DMS53 treated with DMSO at 0.1 percent for 48 hours (cell line): ENCODE data around the gene GARNL3.

Source experiments
- DNase-seq: peaks from one replicate; lab custom pipeline; 2025; ENCODE audit not compliant: unreplicated experiment; lab: John Stamatoyannopoulos, UW

The GARNL3 gene

GRCh38 chr9:127347831-127348776 lies 83.5 kb downstream of the GARNL3 start:
- peak; percentile 72 for DNase-seq

DNA sequence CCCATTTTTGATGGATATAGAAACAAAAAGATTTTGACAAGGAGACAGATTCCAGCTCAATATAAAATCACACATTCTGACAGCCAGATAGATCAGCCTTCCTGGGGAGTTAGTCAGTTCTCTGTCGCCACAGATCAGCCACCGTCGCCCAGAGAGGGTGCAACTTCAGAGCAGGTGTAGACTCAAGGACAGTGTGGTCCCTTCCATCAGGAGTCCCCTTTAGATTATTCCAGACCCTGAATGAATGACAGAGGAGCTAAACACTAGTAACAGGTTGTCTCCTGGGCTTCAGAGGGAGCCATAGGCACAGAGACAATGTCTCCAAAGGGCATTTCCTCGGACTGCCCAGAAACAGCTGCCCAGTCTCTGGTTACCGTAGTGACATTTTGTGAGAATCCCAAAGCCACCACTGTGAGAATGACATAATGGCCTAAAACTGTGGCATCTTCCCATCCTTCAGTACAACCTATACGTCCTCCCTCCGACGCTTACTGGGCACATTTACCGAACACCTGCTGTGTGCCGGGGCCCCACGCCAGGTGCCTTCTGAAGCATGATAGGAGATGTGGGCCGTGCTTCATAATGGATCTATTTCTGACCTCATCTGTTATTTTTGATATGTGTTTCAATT lies 85.0 kb downstream of the GARNL3 start:
- DNase-seq: peak; percentile 58

- DNase-seq: peak; percentile 88
These were observed 86.9 kb downstream of the GARNL3 start for GRCh38 chr9:127351182-127352166.

GRCh38 chr9:127353882-127354281 lies 89.3 kb downstream of the GARNL3 start:
- no peak for DNase-seq

DNA sequence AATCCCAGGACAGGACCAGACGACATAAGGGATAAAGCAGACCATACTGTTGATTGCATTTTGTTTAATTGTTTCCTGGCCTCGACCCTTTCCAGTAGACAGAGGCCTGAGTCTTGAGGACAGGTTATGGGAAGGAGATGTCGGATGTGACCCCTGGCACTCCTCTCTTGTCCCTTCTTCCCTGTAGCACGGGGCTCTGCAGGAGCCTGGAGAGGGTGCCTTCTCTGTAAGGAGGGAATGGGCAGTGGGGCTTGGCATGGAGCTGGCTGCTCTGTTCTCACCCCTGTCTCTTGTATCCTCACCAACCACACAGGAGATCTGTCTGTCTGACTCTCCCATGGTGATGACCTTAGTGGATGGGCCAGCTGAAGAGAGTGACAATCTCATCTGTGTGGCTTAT lies 92.3 kb downstream of the GARNL3 start:
- DNase-seq: no peak

DNA sequence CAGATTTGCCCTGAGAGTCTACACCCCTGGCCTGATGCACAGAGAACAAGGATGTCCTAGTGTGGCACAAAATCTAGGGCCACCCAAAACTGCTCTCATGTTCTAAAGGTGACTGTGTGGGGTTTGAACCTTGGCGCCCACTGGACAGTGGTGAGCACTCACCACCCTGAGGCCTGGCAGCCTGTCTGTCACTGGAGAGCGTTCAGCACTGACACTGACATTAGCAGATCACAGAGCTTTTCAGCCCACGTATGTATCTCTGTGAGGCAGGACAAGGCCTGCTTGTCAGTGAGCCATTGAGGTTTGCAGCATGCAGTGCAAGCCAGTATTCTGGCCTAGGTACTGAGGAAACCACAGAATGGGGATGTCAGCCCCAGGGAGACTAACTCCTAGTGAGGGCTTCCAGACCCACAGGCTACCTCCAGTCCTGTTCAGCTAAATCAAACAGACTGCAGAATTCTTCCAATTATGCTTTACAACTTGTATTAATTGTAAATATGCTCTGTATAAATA lies 93.5 kb downstream of the GARNL3 start:
- DNase-seq: no peak

DNA sequence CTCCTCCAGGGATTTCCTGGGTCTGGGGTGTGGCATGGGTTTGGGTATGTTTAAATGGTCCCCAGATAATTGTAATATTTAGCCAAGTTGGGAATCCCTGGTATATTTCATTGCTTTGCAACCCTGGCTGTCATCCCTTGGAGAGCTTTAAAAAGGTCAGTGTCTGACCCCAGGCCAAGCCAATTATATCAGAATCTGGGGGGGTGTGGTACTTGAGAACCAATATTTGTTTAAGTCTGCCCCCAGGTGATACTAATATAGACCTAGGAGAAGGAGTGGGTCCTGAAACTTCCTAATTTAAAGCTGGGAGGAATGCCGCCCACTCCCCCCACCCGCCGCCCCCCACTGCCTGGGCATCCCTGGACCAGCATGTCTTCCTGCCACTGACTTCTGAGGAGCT lies 94.2 kb downstream of the GARNL3 start:
- no peak for DNase-seq

DNA sequence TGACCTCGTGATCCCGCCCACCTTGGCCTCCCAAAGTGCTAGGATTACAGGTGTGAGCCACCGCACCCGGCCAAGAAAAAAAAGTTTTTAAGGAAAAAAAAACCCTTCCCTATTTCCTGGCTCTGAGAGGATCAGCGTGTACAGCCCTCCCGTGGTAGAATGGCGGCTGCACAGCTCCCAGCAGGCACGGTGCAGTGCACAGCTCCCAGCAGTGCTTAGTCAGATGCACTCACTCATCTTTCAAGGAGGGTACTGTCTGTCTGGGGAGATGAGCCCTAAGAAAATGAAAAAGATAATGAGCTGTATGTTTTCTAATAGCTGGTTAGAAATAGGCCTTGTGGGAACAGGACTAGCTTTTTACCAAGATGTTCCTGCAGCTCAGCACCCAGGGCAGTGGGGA lies 95.7 kb downstream of the GARNL3 start:
- no peak for DNase-seq

DNA sequence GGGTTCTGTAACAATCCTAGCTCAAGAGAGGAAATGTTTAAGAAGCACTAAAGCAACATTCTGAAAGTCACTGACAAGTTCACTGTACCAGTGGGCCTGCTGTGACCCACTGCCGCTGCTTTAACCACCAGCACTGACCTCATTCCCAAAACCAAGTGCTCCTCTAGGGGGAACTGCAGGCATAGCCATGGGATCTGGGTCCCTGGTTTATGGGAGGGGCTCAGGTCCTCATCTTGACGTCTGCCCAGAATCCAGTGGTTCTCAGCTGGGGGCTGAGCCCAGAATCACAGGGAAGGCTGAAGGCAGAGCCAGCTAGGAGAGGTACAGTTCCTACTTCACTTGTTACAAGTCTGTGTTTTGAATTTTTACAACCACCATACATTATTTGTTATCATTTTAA lies 96.3 kb downstream of the GARNL3 start:
- no peak for DNase-seq

- no peak for DNase-seq
These were observed 97.0 kb downstream of the GARNL3 start for GRCh38 chr9:127361561-127361960.

GRCh38 chr9:127362829-127363228 lies 98.3 kb downstream of the GARNL3 start:
- no peak for DNase-seq

DNA sequence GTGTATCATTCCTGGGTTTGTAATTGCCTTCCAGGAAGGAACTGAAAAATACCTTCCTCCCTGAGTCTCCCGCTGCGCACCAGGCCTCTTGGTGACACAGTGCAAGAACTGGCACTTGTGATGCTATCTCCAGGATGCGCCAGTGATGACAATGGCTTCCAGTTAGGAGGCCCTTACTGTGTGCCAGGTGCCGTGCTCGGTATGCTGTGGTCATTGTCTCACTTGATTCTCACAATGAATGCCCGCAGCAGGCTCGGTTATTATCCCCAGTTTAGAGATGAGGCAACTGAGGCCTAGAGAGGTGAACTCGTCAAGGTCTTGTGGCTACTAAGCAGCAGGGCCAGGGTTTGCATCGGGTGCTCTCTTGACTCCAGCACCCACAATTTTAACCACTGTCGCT lies 100.9 kb downstream of the GARNL3 start:
- no peak for DNase-seq

GRCh38 chr9:127366594-127366993 lies 102.0 kb downstream of the GARNL3 start:
- DNase-seq: no peak

DNA sequence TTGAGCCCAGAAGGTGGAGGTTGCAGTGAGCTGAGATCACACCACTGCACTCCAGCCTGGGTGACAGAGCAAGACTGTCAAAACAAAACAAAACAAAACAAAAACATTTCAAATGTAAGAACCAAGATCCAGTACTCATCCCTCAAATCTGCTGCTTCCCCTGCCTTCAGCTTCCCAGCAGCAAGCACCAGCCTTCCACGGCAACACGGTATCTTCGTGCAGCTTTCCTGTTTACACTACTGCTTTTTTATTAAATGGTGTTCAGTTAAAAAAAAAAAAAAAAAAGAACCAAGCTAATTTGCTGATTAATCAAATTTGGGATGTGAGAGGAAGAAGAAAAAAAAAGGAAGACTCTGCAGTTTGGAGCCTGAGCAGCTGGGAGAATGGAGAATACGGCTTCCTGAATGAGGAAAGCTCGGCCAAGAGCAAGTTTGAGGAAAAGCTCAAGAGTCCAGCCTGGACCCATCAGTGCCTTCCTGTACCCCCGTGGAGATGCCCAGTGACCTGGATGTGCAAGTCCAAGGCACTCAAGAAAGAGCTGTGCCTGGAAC lies 104.4 kb downstream of the GARNL3 start:
- DNase-seq: no peak

- DNase-seq: no peak
These were observed 104.9 kb downstream of the GARNL3 start for GRCh38 chr9:127369428-127369827.

DNA sequence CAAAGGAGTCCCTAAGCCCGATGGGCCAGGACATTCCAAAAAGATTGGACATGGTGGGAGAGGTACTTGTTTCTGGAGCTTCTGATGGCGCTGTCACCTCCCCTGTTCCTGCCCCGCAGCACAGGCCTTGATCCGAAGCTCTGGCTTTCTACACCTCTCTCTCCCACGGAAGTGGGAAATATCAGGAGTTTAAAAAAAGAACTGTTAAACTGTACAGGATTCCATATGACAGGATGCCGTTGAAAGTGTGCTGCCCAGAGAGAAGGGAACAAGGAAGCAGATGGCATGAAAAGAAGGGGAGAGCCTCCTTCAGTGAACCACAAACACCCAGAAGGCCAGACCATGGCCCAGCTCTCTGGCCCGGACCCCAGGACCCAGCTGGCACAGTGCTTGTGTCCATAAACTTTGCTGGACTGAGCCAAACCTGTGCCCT lies 105.6 kb downstream of the GARNL3 start:
- no peak for DNase-seq

- DNase-seq: no peak
These were observed 106.4 kb downstream of the GARNL3 start for GRCh38 chr9:127370672-127371648.

- no peak for DNase-seq
These were observed 115.9 kb downstream of the GARNL3 start for GRCh38 chr9:127380479-127380878.

DNA sequence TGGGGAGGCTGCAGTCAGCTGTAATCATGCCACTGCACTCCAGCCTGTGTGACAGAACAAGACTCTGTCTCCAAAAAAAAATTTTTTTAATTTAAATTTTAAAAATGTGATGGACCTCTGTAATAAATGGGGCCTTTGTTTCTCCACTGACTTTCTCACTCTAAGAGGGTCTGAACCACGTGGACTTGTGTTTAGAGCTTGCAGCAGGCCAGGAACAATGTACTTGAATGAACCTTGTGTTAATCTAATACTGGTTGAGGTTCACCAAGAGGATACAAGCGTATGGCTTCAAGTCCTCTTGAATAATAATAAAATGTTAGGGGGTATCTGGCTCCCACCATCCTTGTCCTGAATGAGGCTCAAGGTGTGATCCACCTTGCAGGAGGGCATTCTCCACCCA lies 118.0 kb downstream of the GARNL3 start:
- DNase-seq: no peak
